ENCODE data around the gene SPOCK1.

GRCh38 chr5:137004279-137004678 is 494.8 kb downstream of the SPOCK1 start:
- no peak for TF ChIP-seq CTCF (IDR thresholded peaks at IDR 0.05; ENCODE audit: low read depth, low read length, missing input control)
- no peak for TF ChIP-seq FOXA1 (IDR thresholded peaks at IDR 0.05)
- TF ChIP-seq, protein P1, sequence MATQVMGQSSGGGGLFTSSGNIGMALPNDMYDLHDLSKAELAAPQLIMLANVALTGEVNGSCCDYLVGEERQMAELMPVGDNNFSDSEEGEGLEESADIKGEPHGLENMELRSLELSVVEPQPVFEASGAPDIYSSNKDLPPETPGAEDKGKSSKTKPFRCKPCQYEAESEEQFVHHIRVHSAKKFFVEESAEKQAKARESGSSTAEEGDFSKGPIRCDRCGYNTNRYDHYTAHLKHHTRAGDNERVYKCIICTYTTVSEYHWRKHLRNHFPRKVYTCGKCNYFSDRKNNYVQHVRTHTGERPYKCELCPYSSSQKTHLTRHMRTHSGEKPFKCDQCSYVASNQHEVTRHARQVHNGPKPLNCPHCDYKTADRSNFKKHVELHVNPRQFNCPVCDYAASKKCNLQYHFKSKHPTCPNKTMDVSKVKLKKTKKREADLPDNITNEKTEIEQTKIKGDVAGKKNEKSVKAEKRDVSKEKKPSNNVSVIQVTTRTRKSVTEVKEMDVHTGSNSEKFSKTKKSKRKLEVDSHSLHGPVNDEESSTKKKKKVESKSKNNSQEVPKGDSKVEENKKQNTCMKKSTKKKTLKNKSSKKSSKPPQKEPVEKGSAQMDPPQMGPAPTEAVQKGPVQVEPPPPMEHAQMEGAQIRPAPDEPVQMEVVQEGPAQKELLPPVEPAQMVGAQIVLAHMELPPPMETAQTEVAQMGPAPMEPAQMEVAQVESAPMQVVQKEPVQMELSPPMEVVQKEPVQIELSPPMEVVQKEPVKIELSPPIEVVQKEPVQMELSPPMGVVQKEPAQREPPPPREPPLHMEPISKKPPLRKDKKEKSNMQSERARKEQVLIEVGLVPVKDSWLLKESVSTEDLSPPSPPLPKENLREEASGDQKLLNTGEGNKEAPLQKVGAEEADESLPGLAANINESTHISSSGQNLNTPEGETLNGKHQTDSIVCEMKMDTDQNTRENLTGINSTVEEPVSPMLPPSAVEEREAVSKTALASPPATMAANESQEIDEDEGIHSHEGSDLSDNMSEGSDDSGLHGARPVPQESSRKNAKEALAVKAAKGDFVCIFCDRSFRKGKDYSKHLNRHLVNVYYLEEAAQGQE (IDR thresholded peaks at IDR 0.05), result no peak
- no peak for TF ChIP-seq YY1 (IDR thresholded peaks at IDR 0.05)
- no peak for TF ChIP-seq MAX (IDR thresholded peaks at IDR 0.05)
- TF ChIP-seq, protein P2, sequence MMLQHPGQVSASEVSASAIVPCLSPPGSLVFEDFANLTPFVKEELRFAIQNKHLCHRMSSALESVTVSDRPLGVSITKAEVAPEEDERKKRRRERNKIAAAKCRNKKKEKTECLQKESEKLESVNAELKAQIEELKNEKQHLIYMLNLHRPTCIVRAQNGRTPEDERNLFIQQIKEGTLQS (IDR thresholded peaks at IDR 0.05), result no peak
- TF ChIP-seq, protein P3, sequence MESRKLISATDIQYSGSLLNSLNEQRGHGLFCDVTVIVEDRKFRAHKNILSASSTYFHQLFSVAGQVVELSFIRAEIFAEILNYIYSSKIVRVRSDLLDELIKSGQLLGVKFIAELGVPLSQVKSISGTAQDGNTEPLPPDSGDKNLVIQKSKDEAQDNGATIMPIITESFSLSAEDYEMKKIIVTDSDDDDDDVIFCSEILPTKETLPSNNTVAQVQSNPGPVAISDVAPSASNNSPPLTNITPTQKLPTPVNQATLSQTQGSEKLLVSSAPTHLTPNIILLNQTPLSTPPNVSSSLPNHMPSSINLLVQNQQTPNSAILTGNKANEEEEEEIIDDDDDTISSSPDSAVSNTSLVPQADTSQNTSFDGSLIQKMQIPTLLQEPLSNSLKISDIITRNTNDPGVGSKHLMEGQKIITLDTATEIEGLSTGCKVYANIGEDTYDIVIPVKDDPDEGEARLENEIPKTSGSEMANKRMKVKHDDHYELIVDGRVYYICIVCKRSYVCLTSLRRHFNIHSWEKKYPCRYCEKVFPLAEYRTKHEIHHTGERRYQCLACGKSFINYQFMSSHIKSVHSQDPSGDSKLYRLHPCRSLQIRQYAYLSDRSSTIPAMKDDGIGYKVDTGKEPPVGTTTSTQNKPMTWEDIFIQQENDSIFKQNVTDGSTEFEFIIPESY (IDR thresholded peaks at IDR 0.05), result no peak
- no peak for TF ChIP-seq SP1 (IDR thresholded peaks at IDR 0.05)
- no peak for TF ChIP-seq HNF4G (IDR thresholded peaks at IDR 0.05)
- TF ChIP-seq RAD21 (IDR thresholded peaks at IDR 0.05), result no peak
- TF ChIP-seq TAF1 (conservative IDR thresholded peaks at IDR 0.05), result no peak
- TF ChIP-seq GABPA (IDR thresholded peaks at IDR 0.05 in 1 of 2, conservative IDR thresholded peaks at IDR 0.05 in 1 of 2), result no peak
